WERI-Rb-1 (cell line): ENCODE results near the gene FBXO10.
"Not testable (repeated sequence)": the region's sequence is repeated elsewhere in the genome, so short reads cannot be mapped to it uniquely, and the experiment has no call there.

Source experiments
- DNase-seq: peaks from one replicate; pipeline ENCODE4 v3.0.0-alpha.2; 2020
- H3K27ac ChIP-seq: fragments of 250-450 bp; sonication (Bioruptor Pico); 2 replicates; pipeline ENCODE4 v1.5.1; 2020; ENCODE audit warnings: mild to moderate bottlenecking, moderate library complexity
- H3K27me3 ChIP-seq: fragments of 250-450 bp; sonication (Bioruptor Pico); 2 replicates; pipeline ENCODE4 v1.5.1; 2021; ENCODE audit warnings: mild to moderate bottlenecking, low read depth, moderate library complexity; ENCODE audit not compliant: insufficient read depth, severe bottlenecking
- H3K36me3 ChIP-seq: fragments of 250-450 bp; sonication (Bioruptor Pico); 2 replicates; pipeline ENCODE4 v1.5.1; 2020; ENCODE audit warnings: mild to moderate bottlenecking, moderate library complexity
- H3K4me3 ChIP-seq: 2 replicates; pipeline ENCODE4 v1.5.1; 2011; ENCODE audit warnings: low read depth, mild to moderate bottlenecking, control low read depth, low read length
- H3K9me3 ChIP-seq: fragments of 250-450 bp; sonication (Bioruptor Pico); 2 replicates; pipeline ENCODE4 v1.5.1; 2021; ENCODE audit warnings: mild to moderate bottlenecking, moderate library complexity; ENCODE audit not compliant: severe bottlenecking
- CTCF ChIP-seq: IDR thresholded peaks from 2 replicates; pipeline ENCODE4 v1.5.1; 2011; ENCODE audit warnings: low read depth, mild to moderate bottlenecking, control low read depth, inconsistent platforms, low read length

FBXO10 gene

DNA sequence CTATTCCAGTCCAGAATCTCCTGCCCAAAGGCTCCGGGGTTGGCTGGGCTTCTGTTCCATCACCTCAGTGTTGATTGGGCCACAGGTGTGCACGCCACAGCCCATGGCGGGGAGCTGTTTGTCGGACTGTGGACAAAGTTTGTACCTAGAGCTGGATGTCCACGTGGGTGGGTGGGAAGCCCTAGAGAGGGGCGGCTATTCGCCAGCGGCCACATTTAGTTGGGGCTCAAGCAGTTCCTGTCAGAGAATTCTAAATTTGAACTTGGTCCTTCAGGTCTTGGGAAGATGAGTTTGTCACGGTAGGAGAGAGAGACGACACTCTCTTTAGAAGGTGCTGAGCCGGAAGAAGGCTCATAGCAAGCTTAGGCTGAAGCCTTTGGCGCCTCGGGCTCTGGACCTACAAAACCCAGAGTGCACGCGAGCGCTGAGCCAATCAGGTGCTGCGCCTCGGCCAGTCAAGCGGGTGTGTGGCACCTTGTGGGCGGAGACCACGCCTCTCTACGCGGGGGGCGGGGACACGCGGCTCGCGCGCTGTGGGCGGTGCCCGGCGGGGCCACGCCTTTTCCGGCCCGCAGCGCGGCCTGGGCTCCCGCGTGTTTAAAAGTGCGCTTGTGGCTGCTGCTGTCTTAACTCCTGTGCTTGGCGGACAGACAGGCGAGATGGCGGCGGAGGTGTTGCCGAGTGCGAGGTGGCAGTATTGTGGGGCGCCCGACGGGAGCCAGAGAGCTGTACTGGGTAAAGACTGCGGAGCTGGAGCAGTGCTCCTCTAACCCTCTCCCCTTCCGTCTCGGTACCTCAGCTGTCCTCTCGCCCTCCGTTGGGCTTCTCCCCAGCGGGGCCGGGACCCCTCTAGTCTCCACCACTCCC is 90.6 kb downstream of the FBXO10 start, which contains the start of gene POLR1E:
Gene POLR1E (plus strand): TSS at position 560 of the 867 bp plus-strand sequence. CDS start 100 bp downstream, at position 660.
- peak; percentile 97 for DNase-seq
- no peaks in the 10 kb centered on the region for H3K27me3 ChIP-seq
- no peak for TF ChIP-seq CTCF
- H3K36me3 ChIP-seq: peaks cover 30% of the 10 kb centered on the region
- no peaks in the 10 kb centered on the region for H3K9me3 ChIP-seq
- peak within 1 kb of the TSS; percentile 77 for H3K27ac ChIP-seq
- peak within 1 kb of the TSS; percentile 73 for H3K4me3 ChIP-seq

GRCh38 chr9:37480759-37481158 is 95.4 kb downstream of the FBXO10 start:
- no peak for DNase-seq
- no peak for TF ChIP-seq CTCF

GRCh38 chr9:37477987-37478619 is 98.1 kb downstream of the FBXO10 start:
- H3K9me3 ChIP-seq: peaks cover 13% of the 10 kb centered on the region
- not testable (repeated sequence) for H3K4me3 ChIP-seq, DNase-seq, H3K27me3 ChIP-seq, H3K36me3 ChIP-seq, H3K27ac ChIP-seq

More at GRCh38 chr9:37480759-37481158, 95.4 kb downstream of the FBXO10 start:
- Histone ChIP-seq H3K9me3 (no peaks in the 10 kb centered on the region), H3K36me3 (no peaks in the 10 kb centered on the region), H3K4me3 (no peak overlapping the region), H3K27ac (no peak overlapping the region), H3K27me3 (no peaks in the 10 kb centered on the region)

DNA sequence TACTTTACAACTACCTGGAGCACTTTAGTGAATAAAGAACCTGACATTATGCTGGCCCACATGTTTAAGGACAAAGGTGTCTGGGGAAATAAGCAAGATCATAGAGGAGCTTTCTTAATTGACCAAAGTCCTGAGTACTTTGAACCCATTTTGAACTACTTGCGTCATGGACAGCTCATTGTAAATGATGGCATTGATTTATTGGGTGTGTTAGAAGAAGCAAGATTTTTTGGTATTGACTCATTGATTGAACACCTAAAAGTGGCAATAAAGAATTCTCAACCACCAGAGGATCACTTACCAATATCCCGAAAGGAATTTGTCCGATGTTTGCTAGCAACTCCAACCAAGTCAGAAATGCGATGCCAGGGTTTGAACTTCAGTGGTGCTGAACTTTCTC is 98.7 kb downstream of the FBXO10 start:
- not testable (repeated sequence) for H3K27ac ChIP-seq, H3K27me3 ChIP-seq, DNase-seq

DNA sequence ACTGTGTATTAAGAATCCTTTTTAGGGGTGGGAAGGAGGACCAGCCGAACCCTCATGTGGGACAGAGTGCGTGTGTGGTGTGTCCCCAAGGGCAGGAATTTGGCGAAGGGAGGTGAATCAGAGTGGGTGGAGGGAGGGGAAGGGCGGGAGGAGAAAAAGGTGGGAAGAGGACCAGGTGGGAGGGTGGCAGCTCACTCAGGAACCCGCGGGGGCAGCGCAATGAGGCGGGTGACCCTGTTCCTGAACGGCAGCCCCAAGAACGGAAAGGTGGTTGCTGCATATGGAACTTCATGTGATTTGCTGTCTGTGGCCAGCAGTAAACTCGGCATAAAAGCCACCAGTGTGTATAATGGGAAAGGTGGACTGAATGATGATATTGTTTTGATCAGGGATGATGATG is 99.2 kb downstream of the FBXO10 start:
- Histone ChIP-seq H3K36me3 (no peaks in the 10 kb centered on the region), H3K27ac (no peak overlapping the region), H3K9me3 (peaks cover 13% of the 10 kb centered on the region), H3K27me3 (no peaks in the 10 kb centered on the region), H3K4me3 (no peak overlapping the region)
- no peak for TF ChIP-seq CTCF
- DNase-seq: no peak

More for the DNA sequence above, 98.7 kb downstream of the FBXO10 start:
- not testable (repeated sequence) for H3K36me3 ChIP-seq, H3K4me3 ChIP-seq
- peaks cover 13% of the 10 kb centered on the region for H3K9me3 ChIP-seq

- no peaks in the 10 kb centered on the region for H3K27me3 ChIP-seq
- DNase-seq: no peak
- H3K27ac ChIP-seq: no peak overlapping the region
- H3K36me3 ChIP-seq: no peaks in the 10 kb centered on the region
- no peak overlapping the region for H3K4me3 ChIP-seq
- H3K9me3 ChIP-seq: peaks cover 13% of the 10 kb centered on the region
- no peak for TF ChIP-seq CTCF
These were observed 101.7 kb downstream of the FBXO10 start for GRCh38 chr9:37474438-37474837.

- not testable (repeated sequence) for H3K36me3 ChIP-seq, H3K4me3 ChIP-seq, H3K27ac ChIP-seq, DNase-seq, H3K27me3 ChIP-seq
- H3K9me3 ChIP-seq: peaks cover 13% of the 10 kb centered on the region
These were observed 102.2 kb downstream of the FBXO10 start for GRCh38 chr9:37473982-37474381.
